Adrenal gland (tissue), 5 donors: Measurements from ENCODE around the gene NGRN.

Experiments used
- CTCF ChIP-seq, 6 experiments: fragments of 450-650 bp in 4 of 6; fragments of 200-600 bp in 2 of 6; sonication (generic) in 1 of 6; IDR thresholded peaks; 1 replicate in 5 of 6; 2 replicates in 1 of 6; pipeline versions ENCODE4 v1.5.1 to v1.8.0; 2016 to 2021; ENCODE audit warnings: antibody characterized with exemption in 6 of 6, mild to moderate bottlenecking in 2 of 6, moderate library complexity in 1 of 6
- POLR2A ChIP-seq, 2 donors: fragments of 450-650 bp; IDR thresholded peaks; one replicate each; pipeline ENCODE4 v1.6.1; 2017; ENCODE audit warnings: antibody characterized with exemption in 2 of 2, mild to moderate bottlenecking in 2 of 2, moderate library complexity in 1 of 2
- donor health status: DM: no; HTN: no; CAD: no.

GRCh38 chr15:90222547-90222946 lies 42.9 kb upstream of the NGRN start:
- no peak for TF ChIP-seq CTCF (IDR thresholded peaks at IDR 0.05)
- TF ChIP-seq POLR2A (IDR thresholded peaks at IDR 0.05): no peak
